ENCODE results near the gene ADGRV1. TPM values are rescaled to one million over a fixed set of nuclear protein-coding genes. Genes with fewer than 3 reads are reported as not detected.

ADGRV1 gene
- total and polyA plus RNA-seq, 2 donors (not counting 3 experiments of a cell fraction or from before 2014, with no cell fraction given) = 0.11 to 0.55 TPM

DNA sequence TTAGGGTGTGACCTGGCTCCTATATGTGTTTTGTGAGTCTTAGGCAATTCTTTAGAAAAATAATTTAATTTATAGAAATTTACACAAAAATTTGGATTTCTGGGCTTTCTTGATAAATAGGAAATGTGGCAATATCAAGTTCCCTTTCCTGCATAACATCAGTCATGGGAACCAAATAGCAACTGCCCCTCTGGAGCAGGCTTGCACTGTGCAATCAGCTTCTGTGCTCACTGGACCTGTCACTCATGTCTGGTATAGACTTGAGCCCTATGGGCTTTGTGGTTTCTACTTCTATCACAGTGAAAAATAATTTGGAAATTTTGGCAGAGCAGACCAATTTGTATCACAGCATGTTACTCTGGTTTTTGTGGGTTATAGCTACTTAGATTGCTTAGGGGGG lies 131.7 kb downstream of the ADGRV1 start:
- intact Hi-C loops (cut with micrococcal nuclease) = no loop called here
- Histone ChIP-seq H3K9me1 (replicated peaks; ENCODE audit: control insufficient read depth, extremely low read depth, insufficient read depth, low read length) (no peaks in the 10 kb centered on the region), H3K36me3 (ENCODE audit: control insufficient read depth in 2 of 2, extremely low read depth in 1 of 2, insufficient read depth in 2 of 2, low read length in 2 of 2) (no peaks in the 10 kb centered on the region), H3K4me3 (replicated peaks in 1 of 3; ENCODE audit: insufficient read depth in 1 of 3, low read depth in 1 of 3, low read length in 3 of 3) (no peak overlapping the region), H2AFZ (ENCODE audit: low read depth, low read length) (no peak overlapping the region), H3K9ac (replicated peaks; ENCODE audit: extremely low read depth, insufficient read depth, low read length) (no peak overlapping the region), H3K27me3 (ENCODE audit: control insufficient read depth in 2 of 2, insufficient read depth in 2 of 2, low read length in 2 of 2) (no peaks in the 10 kb centered on the region), H4K20me1 (replicated peaks; ENCODE audit: control insufficient read depth, extremely low read depth, insufficient read depth, low read length) (no peaks in the 10 kb centered on the region), H3K79me2 (ENCODE audit: control insufficient read depth, insufficient read depth, low read length) (no peaks in the 10 kb centered on the region), H3K9me3 (replicated peaks; ENCODE audit: control insufficient read depth, insufficient read depth, low read length) (no peaks in the 10 kb centered on the region), H3K4me2 (ENCODE audit: insufficient read depth, low read length) (no peak overlapping the region), H3K27ac (ENCODE audit: insufficient read depth, low read depth, low read length) (no peak overlapping the region), H3K4me1 (ENCODE audit: control insufficient read depth, extremely low read depth, insufficient read depth, low read length) (no peaks in the 10 kb centered on the region)
- POLR2A ChIA-PET = no interaction called here
- DNase-seq (ENCODE audit: low read depth, low spot score) = no peak
- BruUV-seq (replicated peaks) = no TSS peak
- dilution Hi-C loops (cut with MboI; ENCODE audit: extremely low pct_ligation_motif_present, low sequenced_read_pairs) = no loop called here
- CTCF ChIA-PET = no interaction called here
- no peak for FAIRE-seq
- no peak for TF ChIP-seq MAX (IDR thresholded peaks at IDR 0.05; ENCODE audit: insufficient read depth, insufficient read length)
- no peak for TF ChIP-seq FOS (IDR thresholded peaks at IDR 0.05; ENCODE audit: borderline replicate concordance, insufficient read depth, low read length)
- TF ChIP-seq POLR2AphosphoS5 (IDR thresholded peaks at IDR 0.05; ENCODE audit: insufficient read depth, low read depth, low read length) = no peak
- no peak for TF ChIP-seq MYC (IDR thresholded peaks at IDR 0.05; ENCODE audit: low read depth, low read length)
- no peak for TF ChIP-seq JUN (IDR thresholded peaks at IDR 0.05; ENCODE audit: borderline replicate concordance, insufficient read depth, insufficient read length, low read depth)
- TF ChIP-seq GATA2 (IDR thresholded peaks at IDR 0.05; ENCODE audit: insufficient read depth, insufficient read length, low read depth, low read length) = no peak
- no peak for TF ChIP-seq POLR2A (IDR thresholded peaks at IDR 0.05; ENCODE audit: low read depth, low read length)
- TF ChIP-seq, protein P1, sequence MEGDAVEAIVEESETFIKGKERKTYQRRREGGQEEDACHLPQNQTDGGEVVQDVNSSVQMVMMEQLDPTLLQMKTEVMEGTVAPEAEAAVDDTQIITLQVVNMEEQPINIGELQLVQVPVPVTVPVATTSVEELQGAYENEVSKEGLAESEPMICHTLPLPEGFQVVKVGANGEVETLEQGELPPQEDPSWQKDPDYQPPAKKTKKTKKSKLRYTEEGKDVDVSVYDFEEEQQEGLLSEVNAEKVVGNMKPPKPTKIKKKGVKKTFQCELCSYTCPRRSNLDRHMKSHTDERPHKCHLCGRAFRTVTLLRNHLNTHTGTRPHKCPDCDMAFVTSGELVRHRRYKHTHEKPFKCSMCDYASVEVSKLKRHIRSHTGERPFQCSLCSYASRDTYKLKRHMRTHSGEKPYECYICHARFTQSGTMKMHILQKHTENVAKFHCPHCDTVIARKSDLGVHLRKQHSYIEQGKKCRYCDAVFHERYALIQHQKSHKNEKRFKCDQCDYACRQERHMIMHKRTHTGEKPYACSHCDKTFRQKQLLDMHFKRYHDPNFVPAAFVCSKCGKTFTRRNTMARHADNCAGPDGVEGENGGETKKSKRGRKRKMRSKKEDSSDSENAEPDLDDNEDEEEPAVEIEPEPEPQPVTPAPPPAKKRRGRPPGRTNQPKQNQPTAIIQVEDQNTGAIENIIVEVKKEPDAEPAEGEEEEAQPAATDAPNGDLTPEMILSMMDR (IDR thresholded peaks at IDR 0.05; ENCODE audit: extremely low read depth in 1 of 2, insufficient read depth in 1 of 2, low read depth in 1 of 2, low read length in 2 of 2) = no peak
